ENCODE data around the gene CD248.

GRCh38 chr11:66339162-66339675, 22.4 kb upstream of the CD248 start:
- TF ChIP-seq CTCF (conservative IDR thresholded peaks at IDR 0.05; ENCODE audit: low read depth in 2 of 2) (no peak), ETS1 (IDR thresholded peaks at IDR 0.05) (no peak), ZNF462 (CRISPR knock-in tag; IDR thresholded peaks at IDR 0.05) (no peak), ZNF331 (CRISPR knock-in tag; IDR thresholded peaks at IDR 0.05; ENCODE audit: low read depth) (no peak), POLR2AphosphoS5 (IDR thresholded peaks at IDR 0.05; ENCODE audit: low read depth) (no peak), EZH2 (IDR thresholded peaks at IDR 0.05; ENCODE audit: low read depth, unreplicated experiment) (no peak), REST (IDR thresholded peaks at IDR 0.05; ENCODE audit: unreplicated experiment) (no peak), EZH2phosphoT487 (IDR thresholded peaks at IDR 0.05; ENCODE audit: unreplicated experiment) (no peak), ZNF114 (CRISPR knock-in tag; IDR thresholded peaks at IDR 0.05) (no peak)
